ENCODE data around the gene S100B.

- TF ChIP-seq CTCF (IDR thresholded peaks at IDR 0.05) = no peak
- TF ChIP-seq EP300 (IDR thresholded peaks at IDR 0.05) = no peak
- TF ChIP-seq POLR2A (IDR thresholded peaks at IDR 0.05) = no peak
Observed at GRCh38 chr21:46616050-46616449, 11.2 kb upstream of the S100B start.
